Colonic mucosa (tissue), 4 donors: ENCODE data around the gene AK3. TPM values are rescaled to one million over a fixed set of nuclear protein-coding genes. Genes with fewer than 3 reads are reported as not detected.
A peak's percentile ranks its signal among the peaks of the same experiment; 100 is the strongest.
"Not testable (repeated sequence)": the region's sequence is repeated elsewhere in the genome, so short reads cannot be mapped to it uniquely, and the experiment has no call there.

Experiments used
- DNase-seq: peaks from one replicate; pipeline ENCODE4 v3.0.0-alpha.2; 2020
- H3K27ac ChIP-seq: fragments of 200-600 bp; one replicate; pipeline ENCODE4 v1.8.0; 2021
- H3K27me3 ChIP-seq: fragments of 200-600 bp; one replicate; pipeline ENCODE4 v1.8.0; 2021
- H3K36me3 ChIP-seq: fragments of 200-600 bp; one replicate; pipeline ENCODE4 v1.8.0; 2021
- H3K4me1 ChIP-seq: fragments of 200-600 bp; one replicate; pipeline ENCODE4 v1.8.0; 2021; ENCODE audit warnings: mild to moderate bottlenecking
- H3K4me3 ChIP-seq: fragments of 200-600 bp; one replicate; pipeline ENCODE4 v1.8.0; 2021
- H3K9ac ChIP-seq, 2 donors: one replicate each; pipeline ENCODE4 v1.7.0; 2013; ENCODE audit warnings: control low read depth in 2 of 2, low read depth in 2 of 2, low read length in 2 of 2
- H3K9me3 ChIP-seq: fragments of 200-600 bp; one replicate; pipeline ENCODE4 v1.8.0; 2021
- CTCF ChIP-seq: fragments of 200-600 bp; IDR thresholded peaks from one replicate; pipeline ENCODE4 v1.8.0; 2022; ENCODE audit warnings: antibody characterized with exemption, mild to moderate bottlenecking
- intact Hi-C: fragments of 100-400 bp; cut with DNase I; formaldehyde crosslinking; loops from one replicate; pipeline ENCODE4 v1.14.1; 2022
- total RNA-seq, 2 donors: library from RNA; stranded (reverse); fragmentation: NEBNext Ultra II Directional in 1 of 2; extraction: Animal tissue kit (Norgen Biotek cat#: 25700) in 1 of 2; gene quantifications; one replicate each; pipeline ENCODE4 v1.2.1, GENCODE V29; 2021
- donor health status: healthy.
- donor health status: DM: no; HTN: no; CAD: no.
- donor health status: DM: no; HTN: no; CAD: no.

Gene AK3
- total RNA-seq = 10 to 100 TPM; 80.3 to 95.7 TPM

GRCh38 chr9:4740638-4741364, at the start of gene AK3:
TSS of gene AK3 (minus strand) at chr9:4741202. CDS start at chr9:4741087, 115 bp downstream.
- no peak for TF ChIP-seq CTCF
- Histone ChIP-seq H3K9ac (peak within 1 kb of the TSS; percentile 86 to 89), H3K27ac (peak within 1 kb of the TSS; percentile 95), H3K4me1 (no peaks in the 10 kb centered on the region), H3K9me3 (no peaks in the 10 kb centered on the region), H3K36me3 (no peaks in the 10 kb centered on the region), H3K4me3 (peak within 1 kb of the TSS; percentile 72), H3K27me3 (no peaks in the 10 kb centered on the region)
- DNase-seq = peak; percentile 88
- intact Hi-C loops = loop anchor here (2.0 to 10.0 kb wide), 3 partner anchors 54 to 78 kb away; partner anchors contain the start of genes CDC37L1, PLPP6 and RCL1

- Histone ChIP-seq H3K4me1 (no peaks in the 10 kb centered on the region), H3K9ac (no peak overlapping the region), H3K9me3 (no peaks in the 10 kb centered on the region), H3K4me3 (no peak overlapping the region), H3K27me3 (no peaks in the 10 kb centered on the region), H3K27ac (no peak overlapping the region), H3K36me3 (no peaks in the 10 kb centered on the region)
- intact Hi-C loops = no loop called here
- no peak for TF ChIP-seq CTCF
- DNase-seq = no peak
Measured at GRCh38 chr9:4788703-4789102, 47.7 kb upstream of the AK3 start.

DNA sequence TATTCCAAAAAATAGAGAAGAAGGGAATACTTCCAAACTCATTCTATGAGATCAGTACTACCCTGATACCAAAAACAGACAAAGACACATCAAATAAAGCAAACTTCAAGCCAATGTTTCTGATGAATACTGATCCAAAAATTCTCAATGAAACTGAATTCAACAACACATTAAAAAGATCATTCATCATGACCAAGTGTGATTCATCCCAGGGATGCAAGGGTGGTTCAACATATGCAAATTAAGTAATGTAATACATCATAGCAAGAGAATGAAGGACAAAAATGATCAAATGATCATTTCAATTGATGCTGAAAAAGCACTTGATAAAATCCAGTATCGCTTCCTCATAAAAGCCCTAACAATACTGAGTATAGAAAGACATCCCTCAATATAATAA, 46.9 kb upstream of the AK3 start:
- Histone ChIP-seq H3K36me3 (no peaks in the 10 kb centered on the region), H3K4me1 (no peaks in the 10 kb centered on the region), H3K27ac (no peak overlapping the region), H3K9me3 (no peaks in the 10 kb centered on the region), H3K4me3 (no peak overlapping the region), H3K27me3 (no peaks in the 10 kb centered on the region), H3K9ac (no peak overlapping the region)
- no peak for TF ChIP-seq CTCF
- no peak for DNase-seq
- intact Hi-C loops = no loop called here

- H3K9me3 ChIP-seq = no peaks in the 10 kb centered on the region
Measured at GRCh38 chr9:4786599-4786998, 45.6 kb upstream of the AK3 start.

DNA sequence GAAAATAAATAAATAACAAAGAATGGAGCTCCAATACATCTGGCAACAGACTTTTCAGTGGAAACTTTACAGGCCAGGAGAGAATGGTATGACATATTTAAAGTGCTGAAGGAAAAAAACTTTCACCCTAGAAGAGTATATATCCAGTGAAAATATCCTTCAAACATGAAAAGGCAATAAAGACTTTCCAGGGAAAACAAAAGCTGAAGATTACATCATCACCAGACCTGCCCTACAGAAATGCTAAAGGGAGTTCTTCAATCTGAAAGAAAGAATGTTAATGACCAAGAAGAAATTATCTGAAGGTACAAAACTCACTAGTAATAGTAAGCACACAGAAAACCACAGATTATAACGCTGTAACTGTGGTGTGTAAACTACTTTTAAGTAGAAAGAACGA, 43.4 kb upstream of the AK3 start:
- no peak overlapping the region for H3K4me3 ChIP-seq
- H3K27ac ChIP-seq = no peak overlapping the region
- no peaks in the 10 kb centered on the region for H3K4me1 ChIP-seq
- H3K36me3 ChIP-seq = no peaks in the 10 kb centered on the region
- no peaks in the 10 kb centered on the region for H3K9me3 ChIP-seq
- no peak overlapping the region for H3K9ac ChIP-seq
- TF ChIP-seq CTCF = no peak
- intact Hi-C loops = no loop called here
- DNase-seq = no peak
- H3K27me3 ChIP-seq = no peaks in the 10 kb centered on the region

More at GRCh38 chr9:4786599-4786998, 45.6 kb upstream of the AK3 start:
- intact Hi-C loops = no loop called here
- Histone ChIP-seq H3K27me3 (no peaks in the 10 kb centered on the region), H3K9ac (no peak overlapping the region), H3K36me3 (no peaks in the 10 kb centered on the region), H3K4me1 (no peaks in the 10 kb centered on the region), H3K27ac (no peak overlapping the region), H3K4me3 (no peak overlapping the region)
- TF ChIP-seq CTCF = no peak
- DNase-seq = no peak

DNA sequence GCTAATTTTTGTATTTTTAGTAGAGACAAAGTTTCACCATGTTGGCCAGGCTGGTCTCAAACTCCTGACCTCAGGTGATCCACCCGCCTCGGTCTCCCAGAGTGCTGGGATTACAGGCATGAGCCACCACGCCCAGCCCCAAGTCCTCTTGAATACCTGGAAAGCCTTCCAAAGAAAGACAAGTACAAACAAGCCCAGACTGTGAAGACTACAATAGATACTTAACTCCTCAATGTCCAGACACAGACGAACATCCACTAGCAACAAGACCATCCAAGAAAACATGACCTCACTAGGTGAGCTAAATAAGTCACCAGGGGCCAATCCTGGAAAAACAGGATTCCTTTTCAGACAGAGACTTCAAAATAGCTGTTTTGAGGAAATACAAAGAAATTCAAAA, 42.2 kb upstream of the AK3 start:
- H3K4me3 ChIP-seq, H3K27me3 ChIP-seq, H3K27ac ChIP-seq, H3K9me3 ChIP-seq, H3K4me1 ChIP-seq, H3K9ac ChIP-seq, DNase-seq, intact Hi-C loops, H3K36me3 ChIP-seq: not testable (repeated sequence)
